ENCODE measurements around the gene FOXL2NB.

The FOXL2NB gene

DNA sequence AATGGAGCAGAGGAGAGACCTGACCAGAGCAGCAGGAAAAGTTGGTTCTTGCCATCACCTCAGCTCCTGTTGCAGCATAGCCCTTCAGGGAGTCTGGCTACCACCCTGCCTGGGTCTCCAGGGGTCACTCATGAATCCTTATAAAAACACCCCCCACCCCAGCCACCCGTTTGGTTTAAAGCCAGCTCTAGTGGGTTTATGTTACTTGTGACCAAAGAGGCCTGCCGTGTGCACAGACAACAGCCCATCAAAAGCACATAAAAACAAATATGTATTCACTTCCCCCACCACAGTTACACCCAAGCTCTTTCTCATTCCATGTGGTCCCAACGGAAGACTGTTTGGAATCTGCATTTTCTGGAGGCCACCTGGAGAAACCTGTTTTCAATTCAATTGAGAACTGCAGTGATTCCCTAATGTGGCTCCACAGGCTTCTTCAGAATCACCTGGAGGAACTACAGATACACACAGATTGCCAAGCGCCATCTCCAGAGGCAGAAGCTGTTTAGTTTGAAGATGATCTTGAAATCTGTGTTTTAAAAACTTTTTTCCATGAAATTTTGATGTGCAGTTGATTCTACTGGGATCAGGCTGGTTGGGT, 13.8 kb upstream of the FOXL2NB start:
- DNase-seq, result no peak

DNA sequence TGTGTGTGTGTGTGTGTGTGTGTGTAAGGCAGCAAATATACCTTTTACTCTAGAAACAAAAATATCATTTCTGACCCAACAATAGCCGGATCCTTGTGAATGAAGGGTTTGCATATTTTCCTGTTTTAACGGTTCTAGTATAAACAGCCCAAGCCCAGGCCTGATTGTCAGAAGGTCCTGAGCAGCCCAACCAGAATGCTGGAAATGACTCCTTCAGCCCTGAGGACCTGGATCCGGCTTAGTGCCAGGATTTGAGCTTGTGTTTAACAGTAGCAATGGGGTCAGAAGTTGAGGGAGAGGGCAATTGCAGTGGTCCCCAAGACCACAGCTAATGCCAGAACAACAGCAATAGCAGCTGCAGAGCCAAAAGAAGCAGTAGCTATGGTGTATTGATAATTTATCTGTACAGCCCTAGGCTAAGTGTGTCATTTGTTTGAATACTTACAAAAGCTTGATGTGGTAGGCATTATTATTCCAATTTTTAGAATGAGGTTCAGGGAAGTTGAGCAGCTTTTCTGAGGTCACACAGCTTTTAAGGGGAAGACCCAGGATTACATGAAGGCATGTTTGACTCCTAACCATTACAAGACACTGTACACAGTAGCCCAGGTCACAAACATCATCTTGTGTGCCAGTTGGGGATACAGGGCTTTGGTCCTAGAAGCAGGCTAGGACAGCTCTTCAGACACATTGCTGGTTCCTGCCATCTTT, 12.9 kb upstream of the FOXL2NB start:
- DNase-seq, result no peak

DNA sequence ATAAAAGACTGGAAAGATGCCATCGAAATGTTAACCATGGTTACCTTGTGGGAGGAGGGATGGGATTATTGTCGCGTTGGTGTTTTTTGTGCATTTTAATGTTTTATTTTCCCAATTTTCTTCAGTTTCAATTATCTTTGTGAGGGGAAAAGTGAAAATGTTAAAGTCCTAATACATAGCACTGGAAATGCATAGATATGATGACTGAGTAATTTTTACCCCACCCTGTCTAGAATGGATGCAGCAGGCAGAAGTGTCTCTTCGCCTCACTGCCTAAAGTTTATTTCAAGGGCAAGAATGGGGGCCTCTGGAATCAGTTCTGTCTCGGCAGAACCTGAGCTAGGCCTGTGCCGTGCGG, 11.5 kb upstream of the FOXL2NB start:
- DNase-seq, result no peak

DNA sequence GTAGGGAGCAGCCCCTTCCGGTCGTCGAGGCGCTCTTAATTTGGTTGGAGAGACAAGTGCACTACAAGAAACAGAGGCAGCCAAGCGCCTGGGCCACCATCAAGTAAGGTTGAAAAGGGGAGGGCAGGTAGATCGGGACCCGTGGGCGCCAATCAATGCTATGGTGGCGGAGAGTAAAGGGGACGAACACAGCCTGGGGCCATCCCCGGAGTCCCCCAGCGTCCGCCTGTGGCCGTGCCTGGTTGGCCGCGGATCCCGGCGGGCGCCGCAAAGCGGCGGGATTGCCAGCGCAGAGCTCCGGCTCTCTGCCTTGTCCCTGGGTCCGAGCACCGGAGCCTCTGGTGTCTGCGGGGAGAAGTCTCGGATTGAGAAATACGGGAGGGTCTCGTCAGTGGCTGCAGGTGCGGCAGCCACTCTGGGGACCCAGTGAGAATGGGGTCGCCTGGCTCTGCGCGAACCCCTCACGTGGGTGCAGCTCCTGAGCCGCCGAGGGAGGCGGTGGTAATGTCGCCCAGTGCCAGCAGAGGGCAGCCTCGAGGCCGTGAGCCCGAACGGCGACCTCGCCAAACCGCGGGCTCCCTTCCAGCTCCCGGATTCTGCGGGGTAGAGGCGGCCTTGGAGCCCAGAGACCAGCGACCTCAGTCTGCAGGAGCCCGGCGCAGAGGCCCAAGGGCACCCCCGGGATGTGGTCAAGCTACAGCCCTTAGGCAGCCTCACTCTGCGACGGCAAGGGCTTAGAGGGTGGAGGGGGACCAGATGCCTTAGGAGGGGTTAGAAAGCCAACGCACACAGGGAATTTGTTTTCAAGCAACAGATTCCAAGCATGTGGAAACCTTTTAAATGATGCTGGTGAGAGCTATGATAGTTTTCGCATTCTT, 10.9 kb upstream of the FOXL2NB start:
- peak; percentile 26 to 78 for DNase-seq

DNA sequence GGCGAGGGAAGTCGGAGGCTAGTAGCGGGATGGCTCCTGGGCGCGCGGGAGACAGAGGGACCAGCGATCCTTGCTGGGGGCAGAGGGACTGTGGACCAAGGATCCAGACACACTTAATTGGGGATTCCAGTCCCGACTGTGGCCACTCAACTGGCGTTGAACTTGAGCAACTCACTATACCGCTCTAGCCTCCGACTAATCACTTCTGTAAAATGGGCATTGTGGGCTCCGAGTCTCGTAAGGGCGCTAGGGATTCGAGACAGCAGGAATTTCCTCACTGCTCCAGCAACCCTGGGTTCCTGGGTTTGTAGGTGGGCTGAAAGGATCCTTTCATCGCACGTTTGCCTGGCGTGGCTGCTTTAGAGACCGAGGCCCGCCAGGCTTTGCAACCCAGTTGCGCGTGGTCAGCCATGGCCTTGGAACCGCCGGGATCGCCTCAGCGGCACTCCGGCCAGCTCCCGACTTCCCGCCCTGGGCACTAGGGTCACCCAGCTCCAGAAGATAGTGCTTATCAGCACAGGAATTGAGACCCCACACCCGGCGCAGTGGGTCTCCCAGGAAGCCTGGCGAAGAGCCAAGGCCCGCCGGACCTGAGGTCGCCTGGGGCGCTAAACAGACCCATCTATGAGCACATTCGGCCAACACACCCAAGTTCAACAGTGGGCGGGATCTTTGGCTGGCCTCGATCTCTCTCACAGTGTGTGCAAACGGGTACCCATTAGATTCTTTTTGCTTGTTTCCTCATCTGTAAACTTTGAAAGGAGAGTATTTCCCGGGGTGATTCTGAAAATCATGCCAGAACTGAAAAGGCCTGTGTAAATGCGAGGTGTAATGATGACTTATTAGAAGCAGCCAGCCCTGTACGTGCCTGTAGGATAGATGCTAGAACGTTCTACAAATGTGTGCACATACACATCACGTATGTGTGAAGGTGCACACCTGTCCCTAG, 10.0 kb upstream of the FOXL2NB start:
- DNase-seq, result no peak

DNA sequence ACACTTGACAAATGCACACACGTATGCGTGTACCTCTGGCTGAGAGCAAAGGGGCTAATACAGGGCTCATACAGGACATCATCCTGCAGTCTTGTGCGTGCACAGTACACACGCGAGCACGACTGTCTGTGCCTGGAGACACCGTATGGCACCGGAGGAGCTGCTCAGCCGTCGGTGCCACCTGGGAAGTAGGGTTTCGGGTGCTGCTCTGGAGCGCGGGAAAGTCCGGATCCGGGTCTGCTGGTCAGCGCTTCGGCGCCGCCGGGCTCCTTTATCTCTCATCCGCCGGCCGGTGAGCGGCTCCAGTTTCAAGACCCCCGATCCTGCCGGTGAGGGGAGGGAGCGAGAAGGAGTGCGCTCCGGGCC, 9.3 kb upstream of the FOXL2NB start:
- no peak for DNase-seq

DNA sequence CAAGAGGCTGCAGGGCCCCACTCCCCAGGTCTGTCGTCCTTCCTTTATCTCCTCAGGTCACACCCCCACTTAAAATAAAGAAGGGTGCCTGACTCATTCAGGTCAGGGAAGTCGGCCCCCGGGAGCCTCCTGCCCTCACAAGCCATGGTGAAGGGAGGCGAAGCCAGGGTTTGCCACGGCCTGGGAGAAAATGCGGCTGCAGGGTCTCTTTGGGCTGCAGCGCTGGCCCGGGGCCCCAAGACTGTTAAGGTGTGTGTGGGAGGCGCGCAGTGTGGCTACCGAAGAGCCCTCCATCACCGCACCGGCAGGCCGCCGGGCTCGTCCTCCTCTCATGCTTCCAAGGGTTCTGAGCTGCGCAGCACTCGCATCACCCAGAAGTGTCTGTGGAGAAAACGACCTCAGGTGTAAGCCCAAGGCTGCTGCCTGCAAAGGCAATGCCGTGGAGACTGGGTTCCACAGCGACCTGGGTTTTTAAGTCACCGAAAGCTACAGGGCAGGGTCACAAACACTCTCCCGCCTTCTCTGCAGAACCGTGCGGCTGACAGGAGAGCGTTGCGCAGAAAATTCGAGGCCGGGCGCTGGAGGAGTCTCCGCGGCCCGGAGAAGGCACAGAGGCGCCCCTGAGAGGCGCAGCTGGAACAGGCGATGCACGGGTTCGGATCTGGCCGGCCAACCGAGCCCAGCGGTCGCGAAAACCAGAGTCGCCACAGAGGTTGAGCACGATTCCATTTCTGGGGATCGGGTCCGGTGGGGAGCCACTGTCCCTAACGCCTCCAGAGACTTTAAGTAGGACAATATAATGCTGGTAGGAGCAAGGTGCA, 8.8 kb upstream of the FOXL2NB start:
- DNase-seq, result no peak

DNA sequence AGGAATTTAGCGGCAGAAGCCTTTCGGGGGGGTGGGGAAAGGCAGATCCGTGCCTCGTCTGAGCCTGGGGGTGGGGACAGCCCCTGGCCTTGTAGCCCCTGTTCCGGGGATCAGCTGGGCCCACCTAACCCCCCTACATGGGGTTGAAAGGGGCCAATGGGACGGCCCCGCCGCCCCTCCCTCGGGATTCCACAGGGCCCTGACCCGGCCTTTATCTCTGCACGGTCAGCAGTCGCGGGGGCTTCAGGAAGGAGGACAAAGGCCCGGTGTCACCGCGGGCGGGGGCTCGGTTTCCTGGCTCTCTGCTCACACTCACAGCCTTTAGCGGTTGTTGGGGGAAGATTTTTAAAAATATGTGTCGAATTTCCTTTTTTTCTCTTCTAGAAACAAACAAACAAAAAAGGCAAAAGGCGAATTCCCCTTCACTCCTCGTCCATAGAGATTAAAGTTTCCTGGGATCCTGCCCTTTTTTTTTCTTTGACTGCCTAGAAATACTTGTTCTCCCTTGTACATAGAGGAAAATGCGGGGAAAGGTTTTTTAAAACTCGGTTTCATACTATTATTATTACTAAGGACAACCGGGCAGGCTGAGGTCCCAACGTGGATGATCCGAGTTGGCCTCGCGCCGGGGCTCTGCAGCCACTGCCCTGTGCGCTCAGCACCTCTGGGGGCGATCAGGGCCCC, 8.0 kb upstream of the FOXL2NB start:
- DNase-seq, result no peak

DNA sequence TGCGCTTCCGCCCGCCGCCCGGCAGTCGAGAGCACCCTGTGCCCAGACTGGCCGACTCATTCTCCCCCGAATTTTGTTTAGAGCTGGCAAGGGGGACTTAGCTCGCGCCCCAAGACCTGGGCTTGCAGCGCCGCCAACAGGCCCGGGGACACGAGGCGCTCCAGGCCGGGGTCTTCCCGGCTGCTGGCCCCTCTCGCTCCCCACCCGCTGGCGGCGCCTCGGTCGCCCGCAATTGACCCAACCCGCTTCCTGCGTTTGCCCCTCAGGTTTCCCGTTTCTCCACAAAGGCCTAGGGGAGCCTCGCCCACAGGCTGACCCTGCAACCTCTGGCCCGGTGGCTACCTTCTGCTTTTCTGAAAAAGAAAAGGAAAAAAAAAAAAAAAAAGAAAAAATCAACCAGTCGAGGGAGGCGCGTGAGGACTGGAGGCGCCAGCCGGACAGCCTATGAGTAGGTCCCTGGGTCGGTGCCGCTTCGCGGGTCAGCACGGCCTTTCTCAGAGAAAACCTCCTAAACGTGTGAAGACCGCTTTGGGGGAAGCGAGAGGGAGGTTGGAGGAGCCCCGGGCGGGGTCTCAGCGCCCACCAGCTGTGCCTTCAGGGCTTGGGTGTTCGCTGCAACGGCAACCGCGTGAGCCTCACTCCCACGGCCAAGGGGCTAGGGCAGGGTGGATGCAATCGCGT, 7.3 kb upstream of the FOXL2NB start:
- DNase-seq, result no peak

DNA sequence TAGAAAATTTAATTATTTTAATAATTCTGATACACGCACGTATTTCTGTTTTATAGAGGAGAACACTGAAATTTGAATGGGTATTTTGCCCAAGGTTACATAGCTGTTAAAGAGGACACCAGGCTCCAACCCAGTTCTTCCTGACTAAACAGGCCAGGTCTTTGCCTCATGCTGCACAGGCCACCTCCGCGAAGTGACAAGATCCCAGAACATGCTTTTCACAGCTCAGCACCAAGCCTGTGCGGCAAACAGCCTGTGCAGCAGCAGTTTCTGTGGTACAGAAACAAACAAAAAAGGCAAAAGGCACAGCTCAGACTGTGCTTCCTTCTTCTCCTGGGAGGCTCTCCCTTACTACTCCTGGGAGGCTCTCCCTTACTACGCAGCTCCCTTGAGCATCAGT, 6.6 kb upstream of the FOXL2NB start:
- no peak for DNase-seq

DNA sequence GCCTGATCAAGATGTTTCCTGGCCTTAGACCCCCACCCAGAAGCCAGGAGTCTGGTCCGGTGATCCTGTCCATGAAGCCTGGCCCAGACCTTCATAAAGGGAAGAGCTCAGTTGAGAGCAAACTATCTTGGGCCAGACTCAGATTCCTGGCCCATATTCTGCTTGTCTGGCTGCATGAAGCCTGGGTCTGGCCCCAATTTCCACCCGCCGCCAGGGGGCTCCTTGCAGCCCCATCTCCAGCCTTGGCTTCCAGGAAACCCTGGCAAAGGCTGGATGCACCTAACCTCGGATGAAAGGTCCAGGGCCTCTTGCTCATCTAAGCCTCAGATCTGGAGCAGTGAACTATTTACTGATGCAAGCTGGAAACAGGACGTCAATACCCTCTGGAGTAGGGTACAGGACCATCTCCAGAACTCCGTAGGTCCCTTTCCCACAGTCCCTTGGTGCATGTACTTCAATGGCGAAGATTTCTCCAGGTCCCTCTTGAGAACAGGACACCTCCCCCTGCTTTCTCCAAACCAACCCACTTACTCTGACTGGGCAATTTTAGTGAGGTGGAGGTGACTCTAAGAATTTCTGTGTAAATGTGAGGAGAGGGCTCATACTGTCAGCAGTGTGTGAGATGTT, 5.6 kb upstream of the FOXL2NB start:
- DNase-seq, result peak; percentile 21 to 64

DNA sequence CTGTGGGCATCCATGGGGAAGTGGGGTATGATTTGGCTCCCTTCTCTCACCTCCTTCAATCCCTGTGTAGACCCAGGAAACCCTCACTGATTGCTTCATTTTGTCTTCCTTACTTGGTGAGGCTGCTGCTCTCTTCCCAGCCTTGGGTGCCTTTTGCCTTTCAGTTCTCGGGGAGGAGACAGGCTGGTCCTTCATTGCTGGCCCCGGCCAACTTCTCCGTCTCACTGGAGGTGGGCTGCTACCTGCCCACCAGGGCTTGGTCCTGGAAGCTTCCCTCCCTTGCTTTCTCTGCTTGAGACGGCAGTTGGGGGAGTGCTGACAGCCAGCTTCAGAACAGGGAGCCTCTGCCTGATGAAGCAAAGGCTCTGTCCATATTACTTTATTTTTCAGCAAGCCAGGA, 4.7 kb upstream of the FOXL2NB start:
- no peak for DNase-seq

DNA sequence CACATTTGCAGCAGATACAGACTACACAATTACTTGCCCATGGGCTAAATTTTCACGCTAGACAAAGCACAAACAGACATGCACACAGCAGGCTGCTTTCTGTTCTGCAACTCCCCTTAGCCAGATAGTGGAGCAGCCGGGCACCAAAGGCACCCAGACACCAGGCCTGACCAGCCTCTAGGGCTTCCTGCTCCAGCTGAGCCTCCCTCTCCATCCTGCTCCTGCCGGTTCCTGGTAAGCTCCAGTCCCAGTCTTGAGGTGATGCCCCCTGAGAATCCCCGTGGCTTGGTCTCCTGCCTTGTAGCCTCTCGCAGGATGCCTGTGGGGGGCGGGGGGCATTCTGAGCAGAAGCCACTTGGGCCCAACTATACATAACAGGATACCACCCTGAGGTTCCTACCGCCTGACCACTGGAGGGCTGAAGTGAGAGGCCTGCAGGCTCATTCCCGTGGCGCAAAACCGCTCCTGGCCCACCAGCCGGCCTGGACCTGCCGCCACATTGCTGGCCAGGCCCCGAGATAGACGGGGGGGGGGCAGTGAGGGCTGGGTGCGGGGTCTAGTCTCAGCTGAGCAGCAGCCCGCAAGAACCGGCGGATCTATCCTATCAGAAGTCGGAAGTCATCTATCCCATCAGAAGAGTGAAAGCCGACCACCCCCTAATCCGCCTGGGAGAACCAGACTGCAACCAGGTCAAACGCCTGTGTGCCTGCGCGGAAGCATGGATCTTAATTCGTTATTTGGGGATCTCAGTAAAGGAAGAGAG, 4.0 kb upstream of the FOXL2NB start:
- DNase-seq, result no peak

DNA sequence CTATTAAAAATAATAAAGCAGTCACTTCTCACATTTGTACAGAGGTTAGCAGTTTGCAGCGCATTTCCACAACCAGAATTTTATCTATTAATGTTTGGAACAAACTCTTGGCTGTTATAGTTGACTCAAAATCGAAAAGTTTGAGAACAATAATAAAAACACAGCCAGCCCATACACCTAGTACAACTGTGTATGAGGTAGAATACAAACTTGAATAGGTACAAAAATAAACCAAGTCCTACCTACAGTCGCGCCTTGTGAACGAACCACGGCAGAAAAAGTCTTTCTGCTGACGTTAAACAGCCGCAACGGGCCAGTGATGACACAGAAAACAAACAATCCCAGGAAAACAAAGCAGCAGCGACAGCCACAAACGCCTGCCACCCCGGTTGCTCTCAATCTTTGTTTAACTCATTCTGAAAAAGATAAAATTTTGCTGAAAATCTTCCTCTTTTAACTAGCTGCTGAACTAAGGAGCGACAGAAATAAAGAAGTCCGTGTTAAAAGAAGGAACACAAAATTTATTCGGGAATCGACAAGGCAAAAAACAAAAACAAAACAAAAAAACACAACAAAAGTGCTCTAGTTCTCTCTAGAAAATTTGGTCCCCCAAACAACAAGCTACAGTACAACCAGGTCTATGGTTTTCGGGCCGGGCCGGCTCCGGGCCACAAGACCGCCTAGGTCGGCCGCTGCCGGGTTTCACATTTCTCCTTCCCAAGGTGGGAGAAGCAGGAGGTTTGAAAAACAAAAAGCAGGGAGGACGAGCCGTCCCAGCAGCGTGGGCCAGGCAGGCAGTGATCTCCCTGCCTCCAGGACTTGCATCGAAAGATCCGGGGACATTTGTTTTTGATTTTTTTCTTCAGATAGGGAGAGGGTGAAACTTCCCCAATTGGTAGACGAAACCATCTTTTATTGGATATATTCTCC, 3.0 kb upstream of the FOXL2NB start:
- peak; percentile 21 to 43 for DNase-seq

DNA sequence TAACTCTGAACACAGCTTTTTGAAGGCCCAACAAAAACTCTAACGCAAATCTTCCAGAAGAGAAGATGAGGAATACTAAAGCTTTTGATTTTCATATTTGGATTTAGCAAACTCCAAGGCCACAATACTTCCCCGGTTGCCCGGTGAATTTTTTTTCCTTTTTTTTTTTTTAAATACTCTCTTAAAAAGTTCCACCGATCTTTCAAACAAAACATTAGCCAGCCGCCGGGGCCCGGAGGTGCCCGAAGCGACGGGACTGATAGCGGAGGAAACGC, 2.4 kb upstream of the FOXL2NB start:
- DNase-seq, result no peak

DNA sequence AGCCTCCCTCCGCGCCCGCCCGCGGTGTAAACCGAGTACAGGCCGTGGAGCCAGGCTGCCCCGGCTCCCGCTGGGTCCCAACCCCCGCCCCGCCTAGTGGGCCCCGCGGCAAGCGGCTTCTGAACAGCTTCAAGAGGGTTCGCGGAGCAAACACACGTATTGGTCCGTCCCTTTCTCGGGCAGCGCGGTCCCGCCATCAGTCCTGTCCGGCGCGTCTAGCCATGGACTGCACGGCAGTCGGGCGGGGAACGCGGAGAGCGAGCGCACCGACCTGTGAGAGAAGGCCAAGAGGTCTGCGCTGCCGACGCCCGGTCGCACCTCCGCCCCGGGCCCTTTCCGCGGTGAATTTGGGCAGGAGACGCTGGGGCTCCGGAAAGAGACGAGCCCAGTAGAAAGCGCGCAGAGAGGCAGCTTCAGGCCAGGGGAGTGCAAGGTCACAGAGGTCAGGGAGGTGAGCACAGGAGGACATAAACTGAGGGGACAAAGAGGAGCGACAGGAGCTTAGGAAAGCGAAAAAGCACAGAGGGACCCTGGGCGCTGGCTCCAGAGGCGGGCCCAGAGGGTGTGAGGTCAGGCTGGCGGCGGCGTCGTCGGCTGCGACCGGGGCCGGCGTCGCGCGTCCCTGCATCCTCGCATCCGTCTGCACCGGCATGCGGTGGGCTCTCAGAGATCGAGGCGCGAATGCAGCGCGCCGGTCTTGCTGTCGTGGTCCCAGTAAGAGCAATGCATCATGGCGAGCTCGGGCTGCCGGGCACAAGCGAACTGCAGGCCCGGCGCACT, 1.9 kb upstream of the FOXL2NB start:
- DNase-seq, result no peak
